ENCODE data around the gene WWC1. TPM values are rescaled to one million over a fixed set of nuclear protein-coding genes. Genes with fewer than 3 reads are reported as not detected.

The WWC1 gene
- total RNA-seq, 1 experiment from 2014 or later, result 108 TPM

DNA sequence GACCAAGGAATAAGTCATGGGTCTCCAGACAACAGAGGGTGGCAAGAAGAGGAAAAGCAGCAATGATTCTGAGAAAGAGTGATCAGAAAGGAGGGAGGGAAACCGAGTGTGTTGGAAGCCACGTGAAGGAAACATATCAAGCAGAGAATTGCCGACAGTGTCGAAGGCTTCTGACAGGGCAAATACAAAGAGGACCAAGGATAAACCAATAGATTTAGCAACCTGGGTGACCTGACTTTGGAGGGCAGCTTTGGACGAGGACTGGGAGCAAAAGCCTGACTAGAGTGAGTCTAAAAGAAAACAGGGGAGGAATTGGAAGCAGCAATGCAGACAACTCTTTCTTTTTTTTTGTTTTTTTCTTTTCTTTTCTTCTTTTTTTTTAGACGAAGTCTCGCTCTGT, 83.8 kb downstream of the WWC1 start:
- Mint-ChIP-seq H3K27ac (ENCODE audit: unreplicated experiment) (no peak overlapping the region), H3K9me3 (ENCODE audit: unreplicated experiment) (no peaks in the 10 kb centered on the region), H3K4me3 (ENCODE audit: unreplicated experiment) (no peak overlapping the region), H3K27me3 (ENCODE audit: insufficient read depth, unreplicated experiment) (no peaks in the 10 kb centered on the region), H3K4me1 (ENCODE audit: low read depth, unreplicated experiment) (no peaks in the 10 kb centered on the region), H3K36me3 (ENCODE audit: insufficient read depth, unreplicated experiment) (peaks cover 21% of the 10 kb centered on the region)
- peaks cover 8% of the 10 kb centered on the region; the same call in 1 of the 2 replicates for H3K4me1 ChIP-seq
- POLR2A ChIA-PET, result no interaction called here
- TF ChIP-seq, protein P1, sequence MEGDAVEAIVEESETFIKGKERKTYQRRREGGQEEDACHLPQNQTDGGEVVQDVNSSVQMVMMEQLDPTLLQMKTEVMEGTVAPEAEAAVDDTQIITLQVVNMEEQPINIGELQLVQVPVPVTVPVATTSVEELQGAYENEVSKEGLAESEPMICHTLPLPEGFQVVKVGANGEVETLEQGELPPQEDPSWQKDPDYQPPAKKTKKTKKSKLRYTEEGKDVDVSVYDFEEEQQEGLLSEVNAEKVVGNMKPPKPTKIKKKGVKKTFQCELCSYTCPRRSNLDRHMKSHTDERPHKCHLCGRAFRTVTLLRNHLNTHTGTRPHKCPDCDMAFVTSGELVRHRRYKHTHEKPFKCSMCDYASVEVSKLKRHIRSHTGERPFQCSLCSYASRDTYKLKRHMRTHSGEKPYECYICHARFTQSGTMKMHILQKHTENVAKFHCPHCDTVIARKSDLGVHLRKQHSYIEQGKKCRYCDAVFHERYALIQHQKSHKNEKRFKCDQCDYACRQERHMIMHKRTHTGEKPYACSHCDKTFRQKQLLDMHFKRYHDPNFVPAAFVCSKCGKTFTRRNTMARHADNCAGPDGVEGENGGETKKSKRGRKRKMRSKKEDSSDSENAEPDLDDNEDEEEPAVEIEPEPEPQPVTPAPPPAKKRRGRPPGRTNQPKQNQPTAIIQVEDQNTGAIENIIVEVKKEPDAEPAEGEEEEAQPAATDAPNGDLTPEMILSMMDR (IDR thresholded peaks at IDR 0.05; ENCODE audit: insufficient read depth in 1 of 2, low read depth in 1 of 2, low read length in 1 of 2, severe bottlenecking in 1 of 2, unreplicated experiment in 1 of 2), result no peak
- no peak for DNase-seq
- H3K9me3 ChIP-seq, result no peaks in the 10 kb centered on the region
- no peaks in the 10 kb centered on the region for H3K27me3 ChIP-seq (replicated peaks; ENCODE audit: control insufficient read depth, insufficient read depth, low read length)
- no TSS peak for BruUV-seq (replicated peaks)
- intact Hi-C loops (cut with micrococcal nuclease; ENCODE audit: unreplicated experiment), result no loop called here
- CTCF ChIA-PET, result no interaction called here
- H3K36me3 ChIP-seq (ENCODE audit: control insufficient read depth, insufficient read depth, low read length), result peaks cover 2% of the 10 kb centered on the region; the same call in 1 of the 2 replicates
- no peak overlapping the region for H3K4me3 ChIP-seq (ENCODE audit: low read depth, low read length)

DNA sequence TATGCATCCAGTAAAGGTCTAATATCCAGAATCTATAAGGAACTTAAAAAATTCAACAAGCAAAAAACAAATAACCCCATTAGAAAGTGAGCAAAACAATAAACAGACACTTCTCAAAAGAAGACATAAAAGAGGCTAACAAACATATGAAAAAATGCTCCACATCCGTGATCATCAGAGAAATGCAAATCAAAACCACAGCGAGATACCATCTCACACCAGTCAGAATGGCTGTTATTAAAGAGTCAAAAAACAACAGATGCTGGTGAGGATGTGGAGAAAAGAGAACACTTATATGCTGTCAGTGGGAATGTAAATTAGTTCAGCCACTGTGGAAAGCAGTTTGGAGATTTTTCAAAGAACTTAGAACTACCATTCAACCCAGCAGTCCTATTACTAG, 86.1 kb downstream of the WWC1 start:
- Mint-ChIP-seq H3K27ac (ENCODE audit: unreplicated experiment) (no peak overlapping the region), H3K4me1 (ENCODE audit: low read depth, unreplicated experiment) (no peaks in the 10 kb centered on the region), H3K9me3 (ENCODE audit: unreplicated experiment) (no peaks in the 10 kb centered on the region), H3K4me3 (ENCODE audit: unreplicated experiment) (no peak overlapping the region), H3K36me3 (ENCODE audit: insufficient read depth, unreplicated experiment) (peaks cover 12% of the 10 kb centered on the region), H3K27me3 (ENCODE audit: insufficient read depth, unreplicated experiment) (no peaks in the 10 kb centered on the region)
- no peak for DNase-seq
- TF ChIP-seq, protein P1 (IDR thresholded peaks at IDR 0.05; ENCODE audit: insufficient read depth in 1 of 2, low read depth in 1 of 2, low read length in 1 of 2, severe bottlenecking in 1 of 2, unreplicated experiment in 1 of 2), result no peak
- Histone ChIP-seq H3K4me1 (no peaks in the 10 kb centered on the region), H3K9me3 (no peaks in the 10 kb centered on the region), H3K27me3 (replicated peaks; ENCODE audit: control insufficient read depth, insufficient read depth, low read length) (no peaks in the 10 kb centered on the region), H3K4me3 (ENCODE audit: low read depth, low read length) (no peak overlapping the region), H3K36me3 (ENCODE audit: control insufficient read depth, insufficient read depth, low read length) (no peaks in the 10 kb centered on the region)
- ChIA-PET POLR2A (no interaction called here), CTCF (no interaction called here)
- intact Hi-C loops (cut with micrococcal nuclease; ENCODE audit: unreplicated experiment), result no loop called here
- no TSS peak for BruUV-seq (replicated peaks)

DNA sequence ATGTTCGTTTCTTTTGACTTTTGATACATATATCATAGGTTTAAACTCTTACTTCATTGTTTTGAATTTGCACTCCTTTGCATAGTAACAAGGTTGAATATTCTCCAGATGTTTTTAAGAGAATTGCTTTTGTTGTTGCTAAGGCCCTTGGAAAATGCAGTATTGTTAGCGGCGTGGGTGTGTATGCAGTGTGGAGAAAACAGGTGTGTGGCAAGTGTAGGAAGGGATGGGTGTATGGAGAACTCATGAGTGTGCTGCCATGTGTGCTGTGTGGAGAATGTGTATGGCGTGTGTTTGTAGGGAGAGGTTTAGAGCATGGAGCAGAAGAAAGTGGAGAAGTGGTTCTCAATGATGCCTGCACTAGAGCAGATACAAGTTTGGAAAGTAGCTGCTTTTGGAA, 87.3 kb downstream of the WWC1 start:
- H3K27me3 ChIP-seq (replicated peaks; ENCODE audit: control insufficient read depth, insufficient read depth, low read length), result no peaks in the 10 kb centered on the region
- DNase-seq, result no peak
- no peaks in the 10 kb centered on the region for H3K36me3 ChIP-seq (ENCODE audit: control insufficient read depth, insufficient read depth, low read length)
- ChIA-PET CTCF (interaction anchor here (0.6 kb wide), 1 partner anchor 133 kb away, joined by 3 read pairs; no protein-coding TSS in a partner anchor), POLR2A (no interaction called here)
- peaks cover 12% of the 10 kb centered on the region for H3K36me3 Mint-ChIP-seq (ENCODE audit: insufficient read depth, unreplicated experiment)
- intact Hi-C loops (cut with micrococcal nuclease; ENCODE audit: unreplicated experiment), result no loop called here
- TF ChIP-seq, protein P1 (IDR thresholded peaks at IDR 0.05; ENCODE audit: insufficient read depth in 1 of 2, low read depth in 1 of 2, low read length in 1 of 2, severe bottlenecking in 1 of 2, unreplicated experiment in 1 of 2), result no peak
- H3K27me3 Mint-ChIP-seq (ENCODE audit: insufficient read depth, unreplicated experiment), result no peaks in the 10 kb centered on the region
- no peaks in the 10 kb centered on the region for H3K4me1 ChIP-seq
- no peaks in the 10 kb centered on the region for H3K4me1 Mint-ChIP-seq (ENCODE audit: low read depth, unreplicated experiment)
- H3K9me3 Mint-ChIP-seq (ENCODE audit: unreplicated experiment), result no peaks in the 10 kb centered on the region
- H3K9me3 ChIP-seq, result no peaks in the 10 kb centered on the region
- BruUV-seq (replicated peaks), result no TSS peak
- no peak overlapping the region for H3K4me3 Mint-ChIP-seq (ENCODE audit: unreplicated experiment)
- H3K4me3 ChIP-seq (ENCODE audit: low read depth, low read length), result no peak overlapping the region
- H3K27ac Mint-ChIP-seq (ENCODE audit: unreplicated experiment), result no peak overlapping the region

Measured in Caco-2 (cell line).